ENCODE results near the gene SLC35E1. TPM values are rescaled to one million over a fixed set of nuclear protein-coding genes. Genes with fewer than 3 reads are reported as not detected.

SLC35E1 gene
- total RNA-seq, 1 experiment from 2014 or later, result 49.1 TPM

- no peak overlapping the region for H3K4me2 ChIP-seq (ENCODE audit: low read length)
- no peaks in the 10 kb centered on the region for H4K20me1 ChIP-seq (ENCODE audit: insufficient read depth)
- no peak overlapping the region for H3K27ac ChIP-seq (ENCODE audit: low read depth, low read length)
- no peak overlapping the region for H3K9ac ChIP-seq (ENCODE audit: low read length)
- peaks cover 29 to 31% of the 10 kb centered on the region in 2 experiments for H3K36me3 ChIP-seq (ENCODE audit: control insufficient read depth in 1 of 2, insufficient read depth in 2 of 2, low read length in 2 of 2)
- no TSS peak for BruUV-seq (replicated peaks)
- no peak for ATAC-seq
- DNase-seq (ENCODE audit: low read depth, low spot score), result no peak
- ChIA-PET CTCF (no interaction called here), RAD21 (ENCODE audit: low non-redundant PET in 1 of 2, low total read pairs in 2 of 2, uncharacterized antibody in 2 of 2, unreplicated experiment in 2 of 2) (no interaction called here), POLR2A (no interaction called here)
- no peak for TF ChIP-seq ZFX (IDR thresholded peaks at IDR 0.05)
- TF ChIP-seq TCF7L2 (IDR thresholded peaks at IDR 0.05; ENCODE audit: borderline replicate concordance, extremely low read depth, insufficient read depth, insufficient read length), result no peak
- TF ChIP-seq ZNF274 (IDR thresholded peaks at IDR 0.05; ENCODE audit: low read depth, low read length), result no peak
- TF ChIP-seq EZH2 (IDR thresholded peaks at IDR 0.05), result no peak
- no peak for TF ChIP-seq RAD21 (IDR thresholded peaks at IDR 0.05; ENCODE audit: low read depth)
- no peak for TF ChIP-seq REST (IDR thresholded peaks at IDR 0.05; ENCODE audit: low read depth)
- no peak for TF ChIP-seq ELF1 (IDR thresholded peaks at IDR 0.05; ENCODE audit: borderline replicate concordance, low read depth)
- TF ChIP-seq POLR2A (IDR thresholded peaks at IDR 0.05; ENCODE audit: borderline replicate concordance, extremely low read depth, insufficient read depth, insufficient read length), result no peak
- TF ChIP-seq JUND (IDR thresholded peaks at IDR 0.05), result no peak
- no peak for TF ChIP-seq CEBPB (IDR thresholded peaks at IDR 0.05; ENCODE audit: low read depth)
- TF ChIP-seq POLR2AphosphoS5 (IDR thresholded peaks at IDR 0.05; ENCODE audit: low read depth, low read length), result no peak
- no peak for TF ChIP-seq ZBTB33 (IDR thresholded peaks at IDR 0.05; ENCODE audit: extremely low read depth, insufficient replicate concordance, low read length)
- TF ChIP-seq EGR1 (IDR thresholded peaks at IDR 0.05; ENCODE audit: low read depth), result no peak
- no peaks in the 10 kb centered on the region for H3K9me2 ChIP-seq (ENCODE audit: insufficient read depth)
- H3K27me3 ChIP-seq (ENCODE audit: insufficient read depth, low read length), result no peaks in the 10 kb centered on the region
- H3K4me1 ChIP-seq (ENCODE audit: control insufficient read depth in 1 of 2, insufficient read depth in 2 of 2, low read length in 2 of 2), result no peaks in the 10 kb centered on the region
- no peaks in the 10 kb centered on the region for H3K9me3 ChIP-seq (ENCODE audit: control insufficient read depth in 1 of 2, insufficient read depth in 1 of 2, low read depth in 1 of 2, low read length in 2 of 2)
- H3K4me3 ChIP-seq (replicated peaks in 1 of 2; ENCODE audit: low read depth in 1 of 2, low read length in 2 of 2), result no peak overlapping the region
- peaks cover 9% of the 10 kb centered on the region; the same call in 1 of the 2 replicates for H3K79me2 ChIP-seq (ENCODE audit: insufficient read depth, low read length)
- H2AFZ ChIP-seq (ENCODE audit: low read depth, low read length, poor library complexity, severe bottlenecking), result no peak overlapping the region
- intact Hi-C loops (cut with micrococcal nuclease), result no loop called here
These were observed 10.8 kb downstream of the SLC35E1 start for GRCh38 chr19:16561382-16561781.
